ENCODE results near the gene MAN2B2.

Gene MAN2B2

DNA sequence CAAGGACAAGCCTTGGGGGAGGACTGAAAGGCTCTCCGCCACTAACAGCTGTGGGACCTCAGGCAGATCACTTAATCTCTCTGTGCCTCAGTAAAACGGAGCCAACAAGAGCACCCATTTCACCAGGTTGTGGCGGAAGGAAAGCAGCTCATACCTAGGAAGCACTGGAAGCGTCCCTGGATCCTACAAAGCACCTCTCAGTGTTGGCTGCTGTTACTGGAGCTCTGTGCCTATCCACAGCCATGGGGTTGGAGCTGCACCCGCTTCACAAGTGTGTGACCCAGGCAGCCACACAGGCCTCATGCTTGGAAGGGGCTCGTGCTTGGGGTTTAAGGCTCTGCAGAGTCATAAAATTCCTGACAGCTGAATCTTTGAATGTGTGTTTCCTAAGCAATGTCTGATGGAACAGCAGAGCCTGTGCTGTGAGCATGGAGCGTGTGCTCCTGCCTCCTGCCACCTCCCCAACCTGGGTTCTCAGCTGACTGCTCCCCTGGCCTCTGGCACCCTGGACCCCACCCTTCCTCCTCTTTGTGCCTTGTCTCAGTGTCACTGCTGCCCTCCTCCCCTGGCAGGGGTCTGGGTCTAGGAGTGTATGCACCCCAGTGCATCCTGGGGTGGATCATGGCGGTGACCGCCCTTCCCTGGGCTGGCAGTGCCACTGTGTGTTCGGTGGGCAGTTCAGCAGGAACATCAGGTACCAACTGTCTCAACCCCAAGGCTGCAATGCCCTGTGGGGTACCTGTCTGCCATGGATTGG lies 14.4 kb upstream of the MAN2B2 start:
- Mint-ChIP-seq H3K27me3 (ENCODE audit: low read depth) (peaks cover 93% of the 10 kb centered on the region), H3K4me1 (no peaks in the 10 kb centered on the region), H3K9me3 (no peaks in the 10 kb centered on the region), H3K27ac (no peak overlapping the region), H3K4me3 (peak overlapping the region in 1 of 3 experiments; percentile 8), H3K36me3 (ENCODE audit: low read depth) (no peaks in the 10 kb centered on the region)
- TF ChIP-seq, protein P1, sequence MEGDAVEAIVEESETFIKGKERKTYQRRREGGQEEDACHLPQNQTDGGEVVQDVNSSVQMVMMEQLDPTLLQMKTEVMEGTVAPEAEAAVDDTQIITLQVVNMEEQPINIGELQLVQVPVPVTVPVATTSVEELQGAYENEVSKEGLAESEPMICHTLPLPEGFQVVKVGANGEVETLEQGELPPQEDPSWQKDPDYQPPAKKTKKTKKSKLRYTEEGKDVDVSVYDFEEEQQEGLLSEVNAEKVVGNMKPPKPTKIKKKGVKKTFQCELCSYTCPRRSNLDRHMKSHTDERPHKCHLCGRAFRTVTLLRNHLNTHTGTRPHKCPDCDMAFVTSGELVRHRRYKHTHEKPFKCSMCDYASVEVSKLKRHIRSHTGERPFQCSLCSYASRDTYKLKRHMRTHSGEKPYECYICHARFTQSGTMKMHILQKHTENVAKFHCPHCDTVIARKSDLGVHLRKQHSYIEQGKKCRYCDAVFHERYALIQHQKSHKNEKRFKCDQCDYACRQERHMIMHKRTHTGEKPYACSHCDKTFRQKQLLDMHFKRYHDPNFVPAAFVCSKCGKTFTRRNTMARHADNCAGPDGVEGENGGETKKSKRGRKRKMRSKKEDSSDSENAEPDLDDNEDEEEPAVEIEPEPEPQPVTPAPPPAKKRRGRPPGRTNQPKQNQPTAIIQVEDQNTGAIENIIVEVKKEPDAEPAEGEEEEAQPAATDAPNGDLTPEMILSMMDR (IDR thresholded peaks at IDR 0.05; ENCODE audit: unreplicated experiment in 3 of 3) = no peak

DNA sequence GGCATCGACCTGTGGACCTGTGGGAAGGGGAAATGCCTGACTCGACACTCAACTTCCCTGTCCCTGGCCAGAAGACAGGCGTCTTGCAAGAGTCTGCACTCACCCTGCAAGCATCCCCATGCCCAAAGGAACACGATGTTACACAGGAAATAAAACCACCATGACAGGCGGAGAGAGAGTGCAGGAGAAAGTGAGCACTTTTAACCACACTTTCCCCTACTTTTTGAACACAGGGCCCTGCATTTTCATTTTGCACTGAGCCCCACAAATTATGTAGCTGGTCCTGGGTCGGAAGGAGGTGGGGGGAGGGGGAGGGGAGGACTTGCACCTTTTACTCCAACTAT lies 13.8 kb upstream of the MAN2B2 start:
- Mint-ChIP-seq H3K4me1 (no peaks in the 10 kb centered on the region), H3K9me3 (no peaks in the 10 kb centered on the region), H3K4me3 (peak overlapping the region in 1 of 3 experiments; percentile 8), H3K27me3 (ENCODE audit: low read depth) (peaks cover 93% of the 10 kb centered on the region), H3K36me3 (ENCODE audit: low read depth) (no peaks in the 10 kb centered on the region), H3K27ac (no peak overlapping the region)
- TF ChIP-seq, protein P1 (IDR thresholded peaks at IDR 0.05; ENCODE audit: unreplicated experiment in 3 of 3) = no peak

DNA sequence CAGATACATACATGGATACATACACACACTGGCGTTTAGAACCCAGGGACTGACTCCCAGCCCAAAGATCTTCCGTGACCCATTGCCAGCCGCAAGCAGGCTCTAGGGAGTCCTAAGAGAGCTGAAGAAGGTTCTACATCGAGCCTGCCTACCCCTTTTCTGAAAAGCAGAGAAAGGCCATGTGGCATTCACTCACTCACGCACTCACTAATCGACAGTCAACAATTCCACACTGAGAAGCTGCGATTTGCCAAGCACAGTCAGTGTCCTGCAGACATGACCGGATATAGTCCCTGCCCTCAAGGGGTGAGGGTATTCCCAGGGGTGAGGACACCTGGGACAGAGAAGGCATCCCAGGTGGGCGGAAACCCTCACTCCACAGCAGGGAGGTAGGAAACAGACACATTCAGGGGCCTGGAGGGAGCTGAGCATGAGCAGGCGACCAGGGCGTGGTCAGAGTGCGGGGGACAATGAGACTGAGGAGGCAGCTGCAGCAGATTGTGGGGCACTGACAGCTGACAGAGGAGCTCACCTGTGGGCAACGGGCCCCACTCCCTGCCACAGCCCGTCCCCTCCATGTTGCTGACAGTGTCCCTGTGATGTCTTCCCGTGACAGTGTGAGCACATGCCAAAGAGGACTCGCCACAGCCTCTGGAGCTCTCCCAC lies 13.2 kb upstream of the MAN2B2 start:
- Mint-ChIP-seq H3K36me3 (ENCODE audit: low read depth) (no peaks in the 10 kb centered on the region), H3K9me3 (no peaks in the 10 kb centered on the region), H3K27ac (no peak overlapping the region), H3K4me1 (no peaks in the 10 kb centered on the region), H3K27me3 (ENCODE audit: low read depth) (peaks cover 93% of the 10 kb centered on the region), H3K4me3 (peak overlapping the region; percentile 26 to 60 (median 43))
- TF ChIP-seq, protein P1 (IDR thresholded peaks at IDR 0.05; ENCODE audit: unreplicated experiment in 3 of 3) = no peak

DNA sequence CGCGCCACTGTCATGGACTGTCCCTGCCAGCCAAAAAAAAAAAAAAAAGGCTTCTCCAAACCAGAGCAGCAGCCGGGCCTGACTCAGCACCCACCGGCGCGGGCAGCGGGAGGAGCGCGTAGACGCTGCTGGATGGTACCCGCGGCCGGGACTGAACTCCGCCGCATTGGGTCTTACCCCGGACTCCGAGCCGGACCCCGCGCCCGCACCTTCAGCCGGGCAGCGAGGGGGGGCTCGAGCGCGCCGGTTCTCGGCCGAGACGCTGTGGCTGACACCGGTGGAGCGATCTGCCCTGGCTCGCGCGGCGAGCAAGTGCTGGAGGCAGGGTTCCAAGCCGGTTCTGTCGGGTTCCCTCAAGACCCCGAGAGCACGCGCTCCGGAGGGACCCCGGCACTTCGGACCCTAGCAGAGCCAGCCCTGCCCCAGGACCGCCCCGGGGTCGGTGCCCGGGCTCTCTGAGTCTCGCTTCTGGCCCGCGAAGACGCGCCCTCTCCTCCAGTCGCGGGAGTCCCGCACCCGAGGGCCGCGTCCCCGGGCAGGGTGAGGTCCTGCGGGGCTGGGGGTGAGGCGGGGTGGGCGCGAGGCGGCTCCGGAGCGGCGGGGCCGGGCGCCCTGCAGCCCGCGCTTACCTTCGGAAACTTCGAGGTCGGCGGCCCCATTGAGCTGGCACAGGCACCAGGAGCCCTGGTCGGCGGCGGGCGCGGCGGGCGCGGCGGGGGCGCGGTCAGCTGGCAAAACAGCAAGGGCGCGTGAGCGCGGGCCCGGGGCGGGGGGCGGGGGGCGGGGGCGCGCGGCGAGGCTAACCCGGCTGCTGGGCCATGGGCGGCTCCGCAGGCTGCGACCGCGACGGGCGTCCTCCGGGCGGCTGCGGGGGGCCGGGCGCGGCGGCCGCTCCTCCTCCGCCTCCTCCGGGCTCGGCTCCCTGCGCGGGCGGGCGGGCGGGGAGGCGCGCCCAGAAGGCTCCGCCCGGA lies 11.8 kb upstream of the MAN2B2 start:
- Mint-ChIP-seq H3K4me1 (no peaks in the 10 kb centered on the region), H3K9me3 (no peaks in the 10 kb centered on the region)

DNA sequence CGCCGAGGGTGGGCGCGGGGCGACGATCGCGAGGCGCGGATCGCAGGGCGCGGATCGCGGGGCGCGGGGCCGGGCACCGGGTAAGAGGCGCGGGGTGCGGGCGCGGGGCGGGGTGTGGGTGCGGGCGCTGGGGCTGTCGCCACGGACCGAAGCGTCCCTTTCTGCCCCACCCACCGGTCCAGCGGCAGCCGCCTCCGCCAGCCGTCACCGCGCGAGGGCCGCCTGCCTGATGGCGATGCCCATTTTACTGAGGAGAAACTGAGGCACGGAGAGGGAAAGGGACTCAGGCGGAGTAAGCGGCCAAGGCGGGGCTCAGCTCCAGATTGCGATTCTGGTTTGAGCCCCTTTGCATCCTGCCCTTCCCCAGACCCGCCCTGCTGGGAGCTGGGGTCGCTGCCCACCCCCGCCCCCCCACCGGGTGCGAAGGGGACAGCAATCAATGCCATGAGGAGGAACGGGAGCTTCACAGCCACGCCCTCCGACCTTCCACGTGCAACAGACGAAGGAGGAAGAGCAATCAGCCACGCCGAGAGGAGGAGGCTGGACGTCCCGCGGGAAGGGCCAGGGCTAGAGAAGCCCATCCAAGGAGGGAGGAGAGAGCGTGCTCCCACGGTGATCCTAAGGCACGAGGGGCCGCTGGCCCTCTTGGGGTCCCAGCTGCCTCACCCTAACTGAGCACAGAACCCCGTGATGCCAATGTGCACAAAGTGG lies 10.9 kb upstream of the MAN2B2 start:
- Mint-ChIP-seq H3K9me3 (no peaks in the 10 kb centered on the region), H3K27me3 (ENCODE audit: low read depth) (peaks cover 93% of the 10 kb centered on the region)
- TF ChIP-seq, protein P1 (IDR thresholded peaks at IDR 0.05; ENCODE audit: unreplicated experiment in 3 of 3) = no peak

More for the DNA sequence above, 11.8 kb upstream of the MAN2B2 start:
- Mint-ChIP-seq H3K27me3 (ENCODE audit: low read depth) (peaks cover 93% of the 10 kb centered on the region), H3K36me3 (ENCODE audit: low read depth) (no peaks in the 10 kb centered on the region), H3K4me3 (peak overlapping the region in 2 of 3 experiments; percentile 32 to 41), H3K27ac (no peak overlapping the region)
- TF ChIP-seq, protein P1 (IDR thresholded peaks at IDR 0.05; ENCODE audit: unreplicated experiment in 3 of 3) = no peak

More for the DNA sequence above, 10.9 kb upstream of the MAN2B2 start:
- Mint-ChIP-seq H3K36me3 (ENCODE audit: low read depth) (no peaks in the 10 kb centered on the region), H3K4me3 (no peak overlapping the region), H3K4me1 (no peaks in the 10 kb centered on the region), H3K27ac (no peak overlapping the region)

Measured in nephron (organoid).